ENCODE measurements around the gene SERGEF.

The SERGEF gene

GRCh38 chr11:17748761-17749721 is 263.8 kb downstream of the SERGEF start:
- no peak for DNase-seq (ENCODE audit: low read depth)

- DNase-seq (ENCODE audit: low read depth), result no peak
Measured at GRCh38 chr11:17748044-17748443, 264.8 kb downstream of the SERGEF start.

GRCh38 chr11:17747131-17747955 is 265.5 kb downstream of the SERGEF start:
- no peak for DNase-seq (ENCODE audit: low read depth)

GRCh38 chr11:17746096-17746495 is 266.8 kb downstream of the SERGEF start:
- no peak for DNase-seq (ENCODE audit: low read depth)

- no peak for DNase-seq (ENCODE audit: low read depth)
Measured at GRCh38 chr11:17745023-17745772, 267.6 kb downstream of the SERGEF start.

GRCh38 chr11:17744151-17744940 is 268.5 kb downstream of the SERGEF start:
- DNase-seq (ENCODE audit: low read depth), result no peak

- no peak for DNase-seq (ENCODE audit: low read depth)
Measured at GRCh38 chr11:17743808-17744119, 269.1 kb downstream of the SERGEF start.

- no peak for DNase-seq (ENCODE audit: low read depth)
Measured at GRCh38 chr11:17743026-17743807, 269.6 kb downstream of the SERGEF start.

- no peak for DNase-seq (ENCODE audit: low read depth)
Measured at GRCh38 chr11:17742019-17742418, 270.8 kb downstream of the SERGEF start.

- DNase-seq (ENCODE audit: low read depth), result no peak
Measured at GRCh38 chr11:17741487-17741886, 271.4 kb downstream of the SERGEF start.

GRCh38 chr11:17740649-17741235 is 272.1 kb downstream of the SERGEF start:
- DNase-seq (ENCODE audit: low read depth), result no peak

GRCh38 chr11:17739945-17740338 is 272.9 kb downstream of the SERGEF start:
- no peak for DNase-seq (ENCODE audit: low read depth)

GRCh38 chr11:17738151-17738973 is 274.5 kb downstream of the SERGEF start:
- DNase-seq (ENCODE audit: low read depth), result no peak
